ENCODE data around the gene L3MBTL4. TPM values are rescaled to one million over a fixed set of nuclear protein-coding genes. Genes with fewer than 3 reads are reported as not detected.
"Not testable (repeated sequence)": the region's sequence is repeated elsewhere in the genome, so short reads cannot be mapped to it uniquely, and the experiment has no call there.

L3MBTL4 gene
- total RNA-seq, 4 donors from 2014 or later, result 5.6 to 45.7 (median 12.0) TPM

- Histone ChIP-seq H3K4me3 (no peak overlapping the region), H3K27ac (no peak overlapping the region), H3K9me3 (no peaks in the 10 kb centered on the region), H3K27me3 (no peaks in the 10 kb centered on the region), H3K4me1 (no peaks in the 10 kb centered on the region), H3K36me3 (no peaks in the 10 kb centered on the region)
- no peak for DNase-seq
- intact Hi-C loops (cut with DNase I; ENCODE audit: low total_unique reads), result no loop called here
- TF ChIP-seq CTCF (IDR thresholded peaks at IDR 0.05), result no peak
- TF ChIP-seq POLR2A (IDR thresholded peaks at IDR 0.05), result no peak
Measured at GRCh38 chr18:6200204-6200774, 214.4 kb downstream of the L3MBTL4 start.

- TF ChIP-seq POLR2A (IDR thresholded peaks at IDR 0.05), result no peak
- TF ChIP-seq CTCF (IDR thresholded peaks at IDR 0.05), result no peak
- intact Hi-C loops (cut with DNase I; ENCODE audit: low total_unique reads), result no loop called here
- no peak overlapping the region for H3K27ac ChIP-seq
Measured at GRCh38 chr18:6199777-6200176, 214.9 kb downstream of the L3MBTL4 start.

GRCh38 chr18:6198585-6198984 lies 216.1 kb downstream of the L3MBTL4 start:
- intact Hi-C loops (cut with DNase I; ENCODE audit: low total_unique reads), result no loop called here
- Histone ChIP-seq H3K27ac (no peak overlapping the region), H3K36me3 (no peaks in the 10 kb centered on the region), H3K4me1 (no peaks in the 10 kb centered on the region), H3K4me3 (no peak overlapping the region), H3K9me3 (no peaks in the 10 kb centered on the region), H3K27me3 (no peaks in the 10 kb centered on the region)
- no peak for DNase-seq
- TF ChIP-seq POLR2A (IDR thresholded peaks at IDR 0.05) (no peak), CTCF (IDR thresholded peaks at IDR 0.05) (no peak)

More at GRCh38 chr18:6199777-6200176, 214.9 kb downstream of the L3MBTL4 start:
- H3K4me1 ChIP-seq, result no peaks in the 10 kb centered on the region
- no peak overlapping the region for H3K4me3 ChIP-seq
- no peaks in the 10 kb centered on the region for H3K27me3 ChIP-seq
- H3K36me3 ChIP-seq, result no peaks in the 10 kb centered on the region
- no peak for DNase-seq
- no peaks in the 10 kb centered on the region for H3K9me3 ChIP-seq

GRCh38 chr18:6194640-6195039 lies 220.1 kb downstream of the L3MBTL4 start:
- Histone ChIP-seq H3K4me3 (no peak overlapping the region), H3K9me3 (no peaks in the 10 kb centered on the region), H3K27ac (no peak overlapping the region), H3K27me3 (no peaks in the 10 kb centered on the region), H3K4me1 (no peaks in the 10 kb centered on the region), H3K36me3 (no peaks in the 10 kb centered on the region)
- TF ChIP-seq POLR2A (IDR thresholded peaks at IDR 0.05), result no peak
- TF ChIP-seq CTCF (IDR thresholded peaks at IDR 0.05), result no peak
- intact Hi-C loops (cut with DNase I; ENCODE audit: low total_unique reads), result no loop called here
- DNase-seq, result no peak

GRCh38 chr18:6185782-6186181 lies 228.9 kb downstream of the L3MBTL4 start:
- H3K9me3 ChIP-seq; intact Hi-C loops (cut with DNase I; ENCODE audit: low total_unique reads); H3K4me3 ChIP-seq; H3K36me3 ChIP-seq; H3K27ac ChIP-seq; H3K27me3 ChIP-seq; H3K4me1 ChIP-seq; DNase-seq: not testable (repeated sequence)
